ENCODE results near the gene TAGLN2.

- TF ChIP-seq GATA2 (IDR thresholded peaks at IDR 0.05; ENCODE audit: low read depth, low read length) = no peak
- TF ChIP-seq GATA3 (IDR thresholded peaks at IDR 0.05; ENCODE audit: low read depth, low read length) = no peak
Measured at GRCh38 chr1:159895836-159896545, 29.3 kb downstream of the TAGLN2 start.

Measured in SH-SY5Y (cell line).